ENCODE measurements around the gene AP2A1.

The AP2A1 gene

DNA sequence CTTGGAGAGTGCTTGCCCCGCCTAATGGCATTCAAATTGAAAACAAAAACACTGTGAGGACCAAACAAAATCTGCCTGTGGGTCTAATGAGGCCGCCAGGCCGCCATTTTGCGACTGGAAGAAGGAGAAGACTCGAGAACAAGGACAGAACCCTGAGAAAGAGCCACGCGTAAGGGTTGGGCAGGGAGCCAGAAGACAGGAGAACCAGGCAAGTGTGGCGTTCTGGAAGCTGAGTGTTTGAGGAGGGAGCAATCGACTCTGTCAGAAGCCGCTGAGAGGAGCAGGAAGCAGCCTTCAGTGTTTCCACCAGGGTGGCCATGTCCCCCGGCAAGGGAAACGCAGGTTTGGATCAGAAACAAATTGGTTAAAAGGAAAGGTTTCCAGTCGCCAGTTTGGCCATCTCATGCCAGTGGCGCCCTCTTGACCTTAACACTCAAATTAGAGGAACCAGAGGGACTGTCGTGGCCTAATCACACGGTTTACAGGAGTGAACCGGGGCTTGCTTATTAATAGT lies 74.0 kb downstream of the AP2A1 start:
- DNase-seq = no peak

DNA sequence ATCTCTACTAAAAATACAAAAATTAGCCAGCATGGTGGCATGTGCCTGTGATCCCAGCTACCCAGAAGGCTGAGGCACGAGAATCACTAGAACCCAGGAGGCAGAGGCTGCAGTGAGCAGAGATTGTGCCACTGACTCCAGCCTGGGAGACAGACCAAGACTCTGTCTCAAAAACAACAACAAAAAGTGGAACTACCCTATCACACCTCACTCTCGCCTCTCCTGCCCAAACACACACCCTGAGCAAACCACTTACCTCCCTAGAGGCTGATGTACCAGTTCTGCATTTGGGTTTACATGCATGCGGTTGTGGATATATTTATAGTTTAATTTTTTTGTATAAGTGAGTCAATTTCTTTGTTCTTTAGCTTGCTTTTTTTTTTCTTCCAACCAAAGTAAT lies 76.5 kb downstream of the AP2A1 start:
- DNase-seq = no peak

DNA sequence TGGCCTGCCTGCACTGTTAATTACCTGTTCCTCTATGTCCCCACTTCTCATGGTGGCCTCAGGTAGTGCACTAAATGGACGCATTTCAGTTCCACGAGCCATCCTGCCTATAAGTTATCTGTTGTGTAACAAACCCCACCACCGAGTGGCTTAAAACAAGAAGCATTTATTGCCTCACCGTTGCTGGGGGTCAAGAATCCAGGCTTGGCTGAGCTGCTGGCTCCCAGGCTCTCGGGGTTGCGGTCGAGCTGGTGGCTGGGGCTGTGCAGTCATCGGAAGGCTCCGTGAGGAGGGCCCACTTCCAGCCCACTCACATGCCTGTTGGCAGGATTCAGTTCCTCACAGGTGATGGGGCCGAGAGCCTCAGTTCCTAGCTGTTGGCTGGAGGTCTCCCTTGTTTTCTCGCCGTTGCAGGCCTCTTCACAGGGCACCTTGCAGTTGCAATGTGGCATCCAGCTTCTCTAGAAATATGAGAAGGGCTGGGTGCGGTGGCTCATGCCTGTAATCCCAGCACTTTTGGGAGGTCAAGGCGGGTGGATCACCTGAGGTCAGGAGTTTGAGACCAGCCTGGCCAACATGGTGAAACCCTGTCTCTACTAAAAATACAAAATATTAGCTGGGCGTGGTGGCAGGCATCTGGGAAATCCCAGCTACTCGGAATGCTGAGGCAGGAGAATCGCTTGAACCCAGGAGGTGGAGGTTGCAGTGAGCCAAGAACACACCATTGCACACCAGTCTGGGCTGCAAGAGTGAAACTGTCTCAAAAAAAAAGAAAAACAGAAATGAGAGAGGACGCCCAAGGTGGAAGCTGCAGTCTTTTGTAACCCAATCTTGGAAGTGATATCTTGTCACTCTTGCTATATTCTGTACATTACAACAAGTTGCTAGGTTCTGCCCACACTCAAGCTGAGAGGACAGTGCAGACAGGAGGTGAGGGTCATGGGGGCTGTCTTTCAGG lies 77.6 kb downstream of the AP2A1 start:
- no peak for DNase-seq

DNA sequence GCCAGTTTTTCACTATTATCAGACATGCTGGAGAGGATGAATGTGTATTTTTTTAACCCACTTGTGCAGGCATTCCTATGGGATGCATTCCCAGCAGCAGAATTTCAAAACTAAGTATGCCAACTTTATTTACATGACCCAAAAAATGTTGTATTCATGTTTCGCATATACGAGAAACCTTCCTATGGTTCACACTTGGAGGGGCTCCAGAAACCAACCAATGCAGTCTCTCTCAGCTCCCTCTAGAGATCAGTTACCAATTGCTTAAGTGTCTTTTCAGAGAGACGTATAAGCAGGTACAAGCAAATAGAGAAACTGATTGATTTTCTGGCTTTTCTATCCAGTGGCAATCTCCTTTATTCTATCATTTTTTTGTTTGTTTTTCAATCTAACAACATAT lies 78.6 kb downstream of the AP2A1 start:
- no peak for DNase-seq

DNA sequence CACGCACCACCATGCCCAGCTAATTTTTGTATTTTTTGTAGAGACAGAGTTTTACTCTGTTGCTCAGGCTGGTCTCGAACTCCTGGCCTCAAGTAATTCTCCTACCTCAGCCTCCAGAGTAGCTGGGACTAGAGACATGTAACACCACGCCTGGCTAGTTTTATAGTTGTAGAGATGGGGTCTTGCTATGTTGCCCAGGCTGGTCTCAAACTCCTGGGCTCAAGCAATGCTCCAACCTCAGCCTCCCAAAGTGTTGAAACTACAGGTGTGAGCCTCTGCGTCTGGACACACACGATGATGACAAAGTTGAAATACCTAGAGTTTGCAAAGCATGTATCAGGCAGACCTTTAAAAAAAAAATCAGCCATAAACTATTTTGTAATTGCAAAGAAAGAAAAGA lies 79.6 kb downstream of the AP2A1 start:
- DNase-seq = no peak

DNA sequence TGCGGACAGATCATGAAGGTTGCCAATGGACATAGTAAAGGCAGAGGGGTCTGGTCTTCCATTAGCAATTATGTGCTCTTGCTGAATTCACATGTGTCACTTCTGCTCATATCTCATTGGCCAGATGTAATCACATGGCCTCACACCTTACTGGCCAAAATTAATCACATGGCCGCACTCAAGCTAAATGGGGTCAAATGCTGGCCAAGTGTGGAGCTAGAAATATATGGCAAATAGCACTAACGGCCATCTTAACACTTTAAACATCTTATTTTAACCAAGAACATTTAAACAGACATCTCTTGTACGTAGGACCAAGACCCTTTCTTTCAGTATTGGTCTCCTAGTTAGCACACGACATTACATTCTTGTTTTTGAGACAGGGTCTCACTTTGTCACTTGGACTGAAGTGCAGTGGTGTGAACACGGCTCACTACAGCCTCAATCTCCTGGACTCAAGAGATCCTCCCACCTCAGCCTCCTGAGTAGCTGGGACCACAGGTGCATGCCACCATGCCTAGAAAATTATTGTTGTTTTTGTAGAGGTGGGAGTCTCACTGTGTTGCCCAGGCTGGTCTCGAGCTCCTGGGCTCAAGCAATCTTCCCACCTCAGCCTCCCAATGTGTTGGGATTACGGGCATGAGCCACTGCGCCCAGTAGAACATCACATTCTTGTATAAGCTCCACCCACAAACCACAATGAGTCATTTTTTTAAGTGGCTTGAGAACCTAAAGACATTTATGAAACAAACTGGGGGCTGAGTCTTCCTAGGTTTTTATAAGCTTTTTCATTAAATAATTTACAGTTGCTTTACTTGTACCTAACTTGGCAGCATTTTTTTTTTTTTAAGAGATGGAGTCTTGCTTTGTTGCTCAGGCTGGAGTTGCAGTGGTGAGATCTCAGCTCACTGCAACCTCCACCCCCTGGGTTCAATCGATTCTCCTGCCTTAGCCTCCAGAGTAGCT lies 81.2 kb downstream of the AP2A1 start:
- DNase-seq = no peak

DNA sequence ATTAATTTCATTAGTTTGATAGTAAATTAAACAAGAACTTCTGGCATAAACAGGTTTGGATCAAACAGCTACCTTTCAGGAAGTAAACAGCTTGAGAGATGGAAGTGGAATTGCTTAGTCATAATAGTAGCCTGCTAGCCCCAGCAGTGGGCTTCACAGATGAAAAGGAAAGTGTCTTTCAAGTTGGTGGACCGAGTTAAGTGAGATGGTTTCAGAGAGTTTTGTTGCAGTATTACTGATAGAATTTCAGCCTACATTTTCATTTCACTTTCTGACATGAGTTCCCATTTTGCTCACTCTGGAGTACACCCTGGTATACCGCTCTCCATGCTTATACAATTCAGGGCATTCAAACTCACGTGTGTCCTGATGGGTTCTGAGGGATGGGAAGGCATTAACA lies 82.1 kb downstream of the AP2A1 start:
- no peak for DNase-seq

DNA sequence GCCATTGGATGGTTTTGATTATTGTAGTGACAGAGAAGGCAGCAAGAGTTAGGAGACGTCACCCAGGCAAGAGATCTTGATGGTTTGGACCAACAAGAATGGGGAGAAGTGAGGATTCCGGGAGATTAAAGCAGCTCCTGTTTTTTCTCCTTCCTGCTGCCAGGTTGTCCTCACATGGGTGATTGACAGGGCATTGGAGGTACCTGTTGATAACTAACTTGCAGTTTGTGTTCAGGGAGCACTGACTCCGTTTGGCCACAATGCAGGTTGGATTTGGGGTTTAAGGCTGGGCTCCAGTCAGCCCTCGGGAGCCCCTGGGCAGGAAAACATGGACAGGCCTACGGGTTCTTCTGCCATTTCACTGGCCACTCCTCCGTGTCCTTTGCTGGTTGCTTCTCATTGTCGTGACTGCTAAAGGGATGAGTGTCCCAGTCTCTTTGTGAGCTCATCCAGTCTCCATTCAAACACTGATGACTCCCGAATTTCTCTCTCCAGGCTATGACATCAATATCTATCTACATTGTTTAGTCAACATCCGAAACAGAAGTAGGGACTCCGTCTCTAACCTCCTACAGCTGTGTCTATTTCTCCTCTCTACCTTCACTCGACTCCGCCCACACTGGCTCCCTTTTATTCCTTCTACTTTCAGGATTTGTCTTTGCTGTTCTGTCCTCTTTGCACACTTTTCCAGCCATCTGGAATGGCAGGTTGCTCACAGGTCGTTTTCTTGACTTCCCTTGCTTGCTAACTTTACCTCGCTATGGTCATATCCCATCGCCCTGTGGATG lies 82.8 kb downstream of the AP2A1 start:
- DNase-seq = no peak

DNA sequence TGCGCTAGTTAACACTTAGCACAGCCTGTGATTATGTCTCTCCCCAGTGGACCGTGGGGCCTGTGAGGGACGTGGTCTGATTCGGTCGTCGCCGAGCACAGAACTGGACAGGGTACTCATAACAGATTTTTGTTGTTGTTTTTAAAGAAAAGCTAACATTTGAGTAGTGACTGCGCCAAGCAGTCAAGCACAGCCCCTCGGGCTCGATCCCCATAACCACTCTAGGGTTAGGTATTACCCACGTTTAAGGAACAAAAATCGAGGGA lies 83.4 kb downstream of the AP2A1 start:
- no peak for DNase-seq

DNA sequence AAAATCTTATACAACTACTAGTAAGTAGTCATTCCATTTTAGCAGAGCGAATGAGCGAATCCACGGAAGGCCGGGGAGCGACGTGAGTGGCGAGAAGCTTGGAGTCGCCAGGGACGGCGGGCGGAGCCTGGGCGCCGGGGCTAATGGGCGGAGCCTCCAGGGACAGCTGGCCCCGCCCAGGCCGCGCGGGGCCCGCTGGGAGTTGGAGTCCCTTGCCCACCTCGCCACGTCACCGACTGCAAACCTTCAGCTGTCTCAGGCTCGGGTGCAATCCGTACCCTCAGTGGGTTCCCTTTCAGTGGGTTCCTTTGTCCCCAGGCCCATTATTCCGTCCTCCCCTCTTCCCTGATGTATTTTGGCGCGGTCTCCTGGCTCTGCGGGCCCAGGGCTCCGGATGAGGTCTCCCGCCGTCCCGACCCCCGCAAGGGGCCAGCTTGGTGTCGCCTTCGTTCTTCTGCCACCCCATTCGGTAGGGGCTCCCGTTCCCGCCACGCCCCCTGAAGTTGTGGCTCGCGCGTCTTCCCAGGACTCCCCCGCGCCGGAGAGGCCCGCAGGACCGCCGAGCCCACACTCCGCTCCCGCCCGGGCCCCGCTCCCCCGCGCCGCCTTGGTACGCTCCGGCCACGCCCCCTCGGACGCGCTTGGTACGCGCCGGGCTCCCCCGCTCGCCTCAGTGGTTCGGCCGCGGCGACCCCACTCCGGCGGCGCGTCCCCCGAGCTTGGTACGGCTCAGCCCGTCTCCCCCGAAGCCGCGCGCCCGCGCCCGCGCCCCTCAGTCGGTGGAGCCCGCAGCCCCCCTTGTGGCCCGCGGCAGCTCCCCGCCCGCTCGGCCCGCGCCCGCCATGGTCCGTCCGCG lies 83.9 kb downstream of the AP2A1 start, which contains the start of gene PTOV1:
TSS of gene PTOV1 (plus strand) at position 673 of the 856 bp plus-strand sequence.
- peak; percentile 77 to 92 (median 84) for DNase-seq

DNA sequence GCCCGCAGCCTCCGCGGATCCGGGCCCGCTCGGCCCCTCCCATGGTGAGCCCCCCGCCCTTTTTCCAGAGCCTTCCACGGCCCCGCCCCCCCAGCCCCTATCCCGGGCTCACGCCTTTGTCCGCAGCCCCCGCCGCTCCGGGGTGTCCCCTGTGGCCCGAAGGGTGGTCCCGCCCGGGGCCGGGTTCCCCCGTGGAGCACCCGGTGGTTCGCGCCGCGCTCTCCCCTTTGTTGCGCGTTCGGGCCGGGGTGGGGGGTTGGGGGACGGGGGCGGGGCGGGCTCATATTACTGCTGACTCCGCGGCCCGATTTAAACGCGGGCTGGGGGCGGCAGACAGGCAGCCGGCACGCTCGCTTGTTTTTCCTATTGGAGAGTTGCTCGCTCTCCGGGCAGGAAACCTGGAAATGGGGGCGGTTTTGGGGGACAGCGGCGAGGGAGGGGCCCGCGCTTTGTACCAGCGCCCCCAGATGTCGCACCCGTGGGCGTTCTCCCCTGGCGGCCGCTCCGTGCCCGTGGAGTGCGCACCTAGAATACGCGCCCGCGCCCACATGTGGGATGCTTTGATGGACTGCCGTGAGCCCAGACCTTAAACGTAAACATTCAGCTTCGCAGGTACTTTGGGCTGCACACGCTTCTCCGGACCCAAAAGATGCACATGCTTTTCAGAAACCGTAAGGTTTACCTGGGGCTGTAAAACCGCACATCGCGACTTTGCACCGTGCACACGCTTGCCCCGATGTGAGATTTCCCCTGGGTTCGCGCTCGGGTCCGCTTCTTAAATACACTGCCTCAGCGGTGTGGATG lies 84.9 kb downstream of the AP2A1 start:
- peak in 5 of 6 experiments; percentile 22 to 58 (median 53) for DNase-seq

DNA sequence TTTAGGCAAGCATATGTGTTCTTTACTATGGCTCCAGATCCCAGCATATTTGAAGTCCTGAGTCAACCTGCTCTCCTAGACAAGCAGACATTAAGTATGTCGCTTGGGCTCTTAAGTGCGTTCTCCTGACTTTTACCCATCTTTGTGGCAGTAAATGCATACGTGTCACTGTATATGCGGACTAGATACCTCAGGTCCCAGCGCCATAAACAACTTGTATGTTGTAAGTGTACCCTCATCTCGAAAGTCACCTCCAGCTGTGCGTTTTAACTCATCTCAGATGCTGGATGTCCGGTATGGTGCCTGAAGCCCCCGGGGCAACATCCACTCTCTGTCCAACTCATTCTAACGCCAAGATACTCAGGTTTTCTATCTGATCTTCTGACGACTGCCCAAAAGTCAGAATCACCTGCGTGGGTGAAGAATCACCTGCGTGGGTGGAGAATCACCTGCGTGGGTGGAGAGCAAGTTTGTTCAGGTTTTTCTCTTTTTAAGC lies 85.9 kb downstream of the AP2A1 start:
- no peak for DNase-seq

DNA sequence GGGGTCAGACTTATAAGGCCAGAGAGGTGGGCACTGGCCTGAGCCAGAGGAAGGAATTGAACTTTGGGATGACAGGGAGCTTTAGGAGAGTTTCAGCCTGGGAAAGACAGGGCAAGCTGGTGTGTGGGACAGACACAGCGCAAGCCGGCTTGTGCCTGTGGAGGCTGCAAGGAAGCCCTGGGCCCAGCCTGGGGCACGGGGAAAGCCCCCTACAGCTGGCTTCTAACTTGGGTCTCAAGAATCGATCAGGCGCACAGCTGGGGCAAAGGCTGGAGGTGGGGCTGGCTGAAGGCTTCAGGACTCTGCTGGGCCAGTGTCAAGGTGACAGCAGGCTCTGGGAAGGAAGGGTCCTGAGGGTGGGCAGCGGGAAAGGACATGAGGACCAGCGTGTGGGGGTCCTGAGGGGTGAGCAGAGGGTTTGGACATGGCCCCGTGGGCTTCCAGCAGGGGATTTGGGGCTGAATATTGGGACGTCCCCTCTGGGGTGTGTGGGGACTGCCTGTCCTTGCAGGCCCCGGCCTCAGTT lies 87.1 kb downstream of the AP2A1 start:
- DNase-seq = no peak

DNA sequence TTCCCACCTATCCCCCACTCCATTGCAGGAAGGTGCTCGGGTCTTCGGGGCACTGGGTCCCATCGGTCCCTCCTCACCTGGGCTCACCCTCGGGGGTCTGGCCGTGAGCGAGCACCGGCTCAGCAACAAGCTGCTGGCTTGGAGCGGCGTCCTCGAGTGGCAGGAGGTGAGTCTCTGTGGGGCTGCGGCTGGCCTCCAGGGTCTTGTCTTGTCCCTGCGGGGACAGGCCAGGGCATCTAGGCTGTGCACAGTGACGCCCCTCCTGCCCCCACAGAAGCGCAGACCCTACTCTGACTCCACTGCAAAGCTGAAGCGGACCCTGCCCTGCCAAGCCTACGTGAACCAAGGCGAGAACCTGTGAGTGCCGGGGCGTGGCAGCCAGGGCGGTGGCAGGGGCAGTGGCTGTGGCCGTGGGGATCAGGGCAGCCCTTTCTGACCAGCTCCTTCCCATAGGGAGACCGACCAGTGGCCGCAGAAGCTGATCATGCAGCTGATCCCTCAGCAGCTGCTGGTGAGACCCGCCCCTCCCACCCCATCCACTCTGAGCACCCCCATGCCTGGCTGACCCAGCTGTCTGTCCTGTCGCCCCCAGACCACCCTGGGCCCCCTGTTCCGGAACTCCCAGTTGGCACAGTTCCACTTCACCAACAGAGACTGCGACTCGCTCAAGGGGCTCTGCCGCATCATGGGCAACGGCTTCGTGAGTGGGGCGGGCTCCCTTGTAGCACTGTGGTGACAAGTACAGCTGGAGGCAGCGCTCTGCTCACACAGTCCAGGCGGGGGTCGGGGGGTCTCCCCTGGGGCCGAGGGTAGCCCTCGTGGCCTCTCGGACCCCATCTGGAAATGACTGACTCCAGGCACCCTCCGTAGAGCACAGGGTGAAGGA lies 87.8 kb downstream of the AP2A1 start:
- no peak for DNase-seq

DNA sequence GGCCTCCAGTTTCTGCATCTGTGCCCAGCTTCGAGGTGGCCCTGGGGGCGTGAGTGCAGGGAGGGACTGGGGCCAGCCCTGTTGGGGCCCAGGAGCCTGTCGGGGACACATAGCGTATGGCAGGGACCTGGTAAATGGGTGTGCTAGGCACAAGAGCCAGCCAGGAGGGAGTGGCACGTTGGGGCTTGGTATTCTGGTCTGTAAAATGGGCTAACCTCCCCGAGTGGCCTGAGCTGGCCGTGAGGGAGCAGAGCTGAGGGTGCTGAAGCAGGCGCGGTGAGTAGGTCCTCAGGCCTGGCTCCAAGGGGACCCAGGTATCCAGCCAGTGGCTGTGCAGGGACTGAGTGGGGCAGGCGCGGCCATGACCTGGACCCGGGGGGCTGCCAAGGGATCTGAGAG lies 88.5 kb downstream of the AP2A1 start:
- no peak for DNase-seq

DNA sequence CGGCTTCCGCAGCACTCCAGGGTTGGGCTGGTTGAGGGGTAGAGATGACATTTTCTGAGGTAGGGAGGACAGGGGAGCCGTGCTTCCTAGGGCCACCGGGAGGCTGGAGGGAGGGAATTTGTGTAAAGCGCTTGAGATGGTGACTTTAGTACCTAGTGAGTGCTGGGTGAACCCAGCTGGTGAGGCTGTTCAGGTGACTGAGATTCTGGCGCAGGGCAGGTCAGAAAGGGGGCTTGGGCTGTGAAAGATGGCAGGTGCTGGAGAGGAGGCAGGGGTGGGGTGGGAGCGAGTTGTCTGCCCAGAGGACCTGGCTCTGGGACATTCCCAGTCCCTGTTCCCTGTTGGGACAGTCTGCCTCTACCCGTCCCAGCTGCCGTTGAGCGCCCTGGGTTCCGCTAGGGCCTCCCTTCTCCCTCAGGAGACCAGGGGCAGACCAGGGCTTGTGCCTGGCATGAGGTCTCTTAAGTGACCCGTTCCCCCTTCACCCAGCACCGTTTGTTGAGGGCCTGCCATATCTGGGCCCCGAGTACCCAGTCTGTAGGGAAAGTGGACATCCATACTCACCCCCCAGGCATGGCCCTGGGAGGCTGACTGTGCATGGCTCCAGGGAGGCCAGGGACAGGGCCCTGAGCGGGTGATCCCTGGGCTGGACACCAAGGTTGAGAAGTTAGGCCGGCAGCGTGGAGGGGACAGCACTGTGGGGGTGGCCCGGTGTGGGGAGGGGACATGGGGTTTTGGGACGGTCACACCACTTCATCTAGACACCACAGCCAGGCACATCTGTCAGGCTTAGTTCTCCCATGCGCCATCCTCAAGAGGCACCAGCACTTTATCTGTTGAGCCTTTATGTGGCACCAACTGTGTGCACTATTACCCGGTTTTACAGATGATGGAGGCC lies 89.1 kb downstream of the AP2A1 start:
- no peak for DNase-seq

DNA sequence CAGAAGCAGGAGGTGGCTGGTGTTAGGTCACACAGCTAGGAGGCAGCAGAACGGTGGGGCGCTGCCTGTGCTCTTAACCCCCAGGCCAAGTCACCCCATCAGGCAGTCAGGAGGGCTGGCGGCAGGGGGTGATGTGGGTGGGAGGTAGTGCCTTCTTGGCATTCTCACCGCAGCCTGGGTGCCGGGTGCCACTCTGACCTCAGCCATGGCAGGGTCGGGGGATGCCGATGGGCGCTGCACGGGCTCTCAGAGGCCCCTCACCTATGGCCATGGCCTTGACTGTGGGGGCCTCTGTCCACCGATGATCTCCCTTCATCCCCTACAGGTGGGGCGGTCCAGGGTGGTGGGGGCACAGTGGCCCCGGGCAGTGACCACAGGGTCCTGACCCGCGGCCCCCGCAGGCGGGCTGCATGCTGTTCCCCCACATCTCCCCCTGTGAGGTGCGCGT lies 89.8 kb downstream of the AP2A1 start:
- DNase-seq = no peak
